PC-3 (cell line): ENCODE measurements around the gene STAT5A. TPM values are rescaled to one million over a fixed set of nuclear protein-coding genes. Genes with fewer than 3 reads are reported as not detected.

ENCODE experiments used
- ATAC-seq: fragments of 200-7000 bp; cut with Tn5 transposase; 2 replicates; pipeline ENCODE4 v1.9.1; 2020; ENCODE audit warnings: mild to moderate bottlenecking, moderate library complexity
- BruUV-seq: library from RNA; stranded (reverse); fragments of 400-500 nt; replicated peaks from 2 replicates; lab custom pipeline; 2021; lab: Mats Ljungman, UMichigan
- CTCF ChIA-PET: fragments of 300-600 bp; sonication (Branson Sonifier 250); formaldehyde crosslinking; loops from one replicate; lab custom pipeline; 2022; ENCODE audit warnings: antibody characterized with exemption; lab: Charles Lee
- POLR2A ChIA-PET: fragments of 300-600 bp; sonication (Branson Sonifier 250); formaldehyde crosslinking; loops from one replicate; lab custom pipeline; 2022; ENCODE audit warnings: antibody characterized with exemption; ENCODE audit not compliant: unreplicated experiment; lab: Charles Lee
- DNase-seq: peaks from one replicate; pipeline ENCODE4 v3.0.0-alpha.2; 2015
- H2AFZ ChIP-seq: fragments of 300-600 bp; sonication (generic); 2 replicates; pipeline ENCODE4 v1.6.0; 2016; ENCODE audit warnings: antibody characterized with exemption, low read length
- H3F3A ChIP-seq: fragments of 300-600 bp; sonication (generic); one replicate; pipeline ENCODE4 v1.6.0; 2017; ENCODE audit warnings: antibody characterized with exemption, low read length, control low read depth, mild to moderate bottlenecking; ENCODE audit not compliant: unreplicated experiment
- H3K27ac ChIP-seq: fragments of 300-600 bp; sonication (generic); 2 replicates; pipeline ENCODE4 v1.5.1; 2016; ENCODE audit warnings: mild to moderate bottlenecking, low read length
- H3K27me3 ChIP-seq: fragments of 300-600 bp; sonication (generic); 2 replicates; pipeline ENCODE4 v1.6.1; 2016; ENCODE audit warnings: low read length, mixed read lengths
- H3K36me3 ChIP-seq: fragments of 300-600 bp; sonication (generic); 2 replicates; pipeline ENCODE4 v1.6.1; 2016; ENCODE audit warnings: low read depth, mixed run types, low read length, mixed read lengths
- H3K4me1 ChIP-seq: fragments of 300-600 bp; sonication (generic); 2 replicates; pipeline ENCODE4 v1.5.1; 2016; ENCODE audit warnings: low read length; ENCODE audit not compliant: insufficient read depth
- H3K4me2 ChIP-seq: fragments of 300-600 bp; sonication (generic); 2 replicates; pipeline ENCODE4 v1.6.0; 2016; ENCODE audit warnings: low read length
- H3K4me3 ChIP-seq: fragments of 300-600 bp; sonication (generic); 2 replicates; pipeline ENCODE4 v1.5.1; 2016; ENCODE audit warnings: mild to moderate bottlenecking, low read length, mixed read lengths
- H3K79me2 ChIP-seq: fragments of 300-600 bp; sonication (generic); 2 replicates; pipeline ENCODE4 v1.6.1; 2017; ENCODE audit warnings: low read length, mixed read lengths
- H3K9ac ChIP-seq: fragments of 300-600 bp; sonication (generic); 2 replicates; pipeline ENCODE4 v1.6.0; 2016; ENCODE audit warnings: mild to moderate bottlenecking, low read length
- H3K9me2 ChIP-seq: fragments of 300-600 bp; sonication (generic); replicated peaks from 2 replicates; pipeline ENCODE4 v1.6.1; 2016; ENCODE audit warnings: mixed run types, low read length, mixed read lengths
- H3K9me3 ChIP-seq: fragments of 300-600 bp; sonication (generic); 2 replicates; pipeline ENCODE4 v1.6.1; 2016; ENCODE audit warnings: low read length, mixed read lengths
- H4K20me1 ChIP-seq: fragments of 300-600 bp; sonication (generic); 2 replicates; pipeline ENCODE4 v1.6.1; 2016; ENCODE audit warnings: low read length, mixed read lengths
- CTCF ChIP-seq: fragments of 300-600 bp; sonication (generic); conservative IDR thresholded peaks from 2 replicates; pipeline ENCODE4 v1.5.1; 2017; ENCODE audit warnings: antibody characterized with exemption, low read depth, mild to moderate bottlenecking, low read length
- EZH2 ChIP-seq: fragments of 300-600 bp; sonication (generic); IDR thresholded peaks from one replicate; pipeline ENCODE4 v1.6.1; 2017; ENCODE audit warnings: antibody characterized with exemption, mild to moderate bottlenecking, low read length; ENCODE audit not compliant: unreplicated experiment
- EZH2phosphoT487 ChIP-seq: fragments of 300-600 bp; sonication (generic); IDR thresholded peaks from 2 replicates; pipeline ENCODE4 v1.6.1; 2018; ENCODE audit warnings: mild to moderate bottlenecking, antibody characterized with exemption, low read length, borderline replicate concordance
- intact Hi-C: fragments of 100-400 bp; cut with micrococcal nuclease; formaldehyde crosslinking; loops from 2 replicates; pipeline ENCODE4 v1.9.0; 2023
- total RNA-seq: library from RNA; depleted of rRNA; stranded (reverse); fragments of >200 nt; gene quantifications from 2 replicates; pipeline ENCODE4 v1.2.3, GENCODE V29; 2014

Gene STAT5A
- total RNA-seq, 1 experiment from 2014 or later, result not detected

DNA sequence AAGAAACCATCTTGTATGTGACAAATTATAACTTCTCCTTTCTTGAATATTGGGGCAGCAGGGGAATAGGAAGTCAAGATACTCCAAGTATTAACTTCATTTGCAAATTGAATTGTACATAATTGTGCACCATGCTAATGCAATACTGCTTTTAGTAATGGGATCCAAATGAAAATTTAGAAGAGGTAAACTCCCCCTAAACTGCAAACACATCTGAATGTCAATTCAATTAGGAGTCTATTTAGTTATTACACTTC, 16.6 kb upstream of the STAT5A start:
- H3K4me3 ChIP-seq, result no peak overlapping the region
- no peak overlapping the region for H3K4me2 ChIP-seq
- no peaks in the 10 kb centered on the region for H3K79me2 ChIP-seq
- intact Hi-C loops, result no loop called here
- no peak overlapping the region for H3K27ac ChIP-seq
- DNase-seq, result no peak
- H3F3A ChIP-seq, result no peaks in the 10 kb centered on the region
- no peaks in the 10 kb centered on the region for H3K27me3 ChIP-seq
- H3K36me3 ChIP-seq, result no peaks in the 10 kb centered on the region
- no peak overlapping the region for H2AFZ ChIP-seq
- BruUV-seq, result no TSS peak
- H3K4me1 ChIP-seq, result no peaks in the 10 kb centered on the region
- H3K9ac ChIP-seq, result no peak overlapping the region
- ATAC-seq, result no peak
- no peaks in the 10 kb centered on the region for H3K9me2 ChIP-seq
- no peak for TF ChIP-seq EZH2
- TF ChIP-seq CTCF, result no peak
- TF ChIP-seq EZH2phosphoT487, result no peak
- CTCF ChIA-PET, result no interaction called here
- H3K9me3 ChIP-seq, result no peaks in the 10 kb centered on the region
- H4K20me1 ChIP-seq, result no peaks in the 10 kb centered on the region
- POLR2A ChIA-PET, result no interaction called here

- BruUV-seq, result no TSS peak
- H4K20me1 ChIP-seq, result no peaks in the 10 kb centered on the region
- no peak overlapping the region for H3K9ac ChIP-seq
- no peak overlapping the region for H2AFZ ChIP-seq
- H3K4me3 ChIP-seq, result no peak overlapping the region
- H3F3A ChIP-seq, result no peaks in the 10 kb centered on the region
- ATAC-seq (no peak), DNase-seq (no peak)
- no peaks in the 10 kb centered on the region for H3K4me1 ChIP-seq
- ChIA-PET POLR2A (no interaction called here), CTCF (no interaction called here)
- TF ChIP-seq CTCF, result no peak
- no peak for TF ChIP-seq EZH2
- no peak for TF ChIP-seq EZH2phosphoT487
- H3K9me2 ChIP-seq, result no peaks in the 10 kb centered on the region
- no peak overlapping the region for H3K4me2 ChIP-seq
- H3K27me3 ChIP-seq, result no peaks in the 10 kb centered on the region
- no peaks in the 10 kb centered on the region for H3K79me2 ChIP-seq
- intact Hi-C loops, result no loop called here
- no peaks in the 10 kb centered on the region for H3K36me3 ChIP-seq
- no peak overlapping the region for H3K27ac ChIP-seq
- no peaks in the 10 kb centered on the region for H3K9me3 ChIP-seq
These were observed 16.0 kb upstream of the STAT5A start for GRCh38 chr17:42272162-42272907.

- no peaks in the 10 kb centered on the region for H3K27me3 ChIP-seq
- no peak overlapping the region for H3K27ac ChIP-seq
- no peak for ATAC-seq
- H3K4me3 ChIP-seq, result no peak overlapping the region
- no TSS peak for BruUV-seq
- no peaks in the 10 kb centered on the region for H3K9me2 ChIP-seq
- H3F3A ChIP-seq, result no peaks in the 10 kb centered on the region
- intact Hi-C loops, result no loop called here
- H3K9me3 ChIP-seq, result no peaks in the 10 kb centered on the region
- no peak overlapping the region for H2AFZ ChIP-seq
- H3K4me2 ChIP-seq, result no peak overlapping the region
- ChIA-PET CTCF (no interaction called here), POLR2A (no interaction called here)
- H4K20me1 ChIP-seq, result no peaks in the 10 kb centered on the region
- H3K36me3 ChIP-seq, result no peaks in the 10 kb centered on the region
- H3K9ac ChIP-seq, result no peak overlapping the region
- DNase-seq, result no peak
- TF ChIP-seq EZH2phosphoT487 (no peak), EZH2 (no peak), CTCF (no peak)
- H3K4me1 ChIP-seq, result no peaks in the 10 kb centered on the region
- H3K79me2 ChIP-seq, result no peaks in the 10 kb centered on the region
These were observed 14.6 kb upstream of the STAT5A start for GRCh38 chr17:42273474-42274252.
